Tibial nerve (tissue), 4 donors: ENCODE measurements around the gene AHRR.

Experiments used
- CTCF ChIP-seq, 5 experiments: fragments of 200-600 bp in 3 of 5; fragments of 450-650 bp in 2 of 5; sonication (generic) in 3 of 5; IDR thresholded peaks; one replicate each; pipeline ENCODE4 v1.5.1; 2016 to 2019; ENCODE audit warnings: antibody characterized with exemption in 5 of 5, mild to moderate bottlenecking in 3 of 5, moderate library complexity in 2 of 5
- EP300 ChIP-seq, 2 donors: sonication (generic); formaldehyde crosslinking; IDR thresholded peaks; one replicate each; pipeline ENCODE4 v1.6.1; 2017; ENCODE audit warnings: antibody characterized with exemption in 2 of 2, mild to moderate bottlenecking in 1 of 2
- POLR2A ChIP-seq, 2 donors: fragments of 450-650 bp; IDR thresholded peaks; one replicate each; pipeline ENCODE4 v1.6.1; 2017; ENCODE audit warnings: antibody characterized with exemption in 2 of 2, mild to moderate bottlenecking in 2 of 2, moderate library complexity in 2 of 2

- TF ChIP-seq POLR2A (IDR thresholded peaks at IDR 0.05) (no peak), CTCF (IDR thresholded peaks at IDR 0.05) (no peak), EP300 (IDR thresholded peaks at IDR 0.05) (no peak)
These were observed 157.5 kb downstream of the AHRR start for GRCh38 chr5:478982-479535.
